ENCODE results near the gene CMIP.
A peak's percentile ranks its signal among the peaks of the same experiment; 100 is the strongest.

The CMIP gene

DNA sequence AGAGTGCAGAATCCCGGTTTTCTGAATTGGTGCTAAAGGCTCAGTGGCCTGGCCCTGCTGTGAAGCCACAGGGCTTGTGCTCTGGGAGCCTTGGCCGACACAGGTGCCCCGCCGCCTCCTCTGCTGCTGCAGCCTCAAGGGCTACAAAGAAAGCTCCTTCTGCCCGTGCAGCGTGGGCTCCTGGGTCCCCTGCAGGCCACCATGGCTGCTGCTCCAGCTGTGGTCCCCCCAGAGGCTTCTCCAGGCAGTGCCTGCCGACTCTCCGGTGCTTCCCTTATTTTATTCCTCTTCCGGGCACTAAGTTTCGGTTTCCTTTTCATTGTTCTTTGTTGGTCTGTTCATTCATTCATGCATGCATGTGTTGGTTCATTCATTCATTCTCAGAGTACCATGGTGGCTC is 53.1 kb downstream of the CMIP start:
- no peak for DNase-seq

DNA sequence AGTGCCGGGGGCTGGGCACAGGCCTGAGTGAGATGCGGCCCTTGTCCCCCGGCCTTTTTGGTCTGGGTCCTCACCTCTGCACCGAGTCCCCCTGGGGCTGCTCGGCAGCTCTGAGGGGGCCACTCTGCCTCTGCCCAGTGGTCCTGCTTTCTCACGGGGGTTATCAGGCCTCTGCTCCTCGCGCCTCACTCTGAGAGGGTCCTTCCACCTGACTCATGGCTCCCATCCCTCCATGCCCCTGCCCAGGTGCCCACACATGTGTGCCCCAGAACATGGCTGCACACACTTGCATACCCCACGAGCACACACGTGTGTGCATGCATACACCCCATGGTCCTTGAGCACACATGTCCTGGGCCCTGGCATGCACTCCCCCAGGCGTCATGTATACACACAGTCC is 53.7 kb downstream of the CMIP start:
- no peak for DNase-seq

DNA sequence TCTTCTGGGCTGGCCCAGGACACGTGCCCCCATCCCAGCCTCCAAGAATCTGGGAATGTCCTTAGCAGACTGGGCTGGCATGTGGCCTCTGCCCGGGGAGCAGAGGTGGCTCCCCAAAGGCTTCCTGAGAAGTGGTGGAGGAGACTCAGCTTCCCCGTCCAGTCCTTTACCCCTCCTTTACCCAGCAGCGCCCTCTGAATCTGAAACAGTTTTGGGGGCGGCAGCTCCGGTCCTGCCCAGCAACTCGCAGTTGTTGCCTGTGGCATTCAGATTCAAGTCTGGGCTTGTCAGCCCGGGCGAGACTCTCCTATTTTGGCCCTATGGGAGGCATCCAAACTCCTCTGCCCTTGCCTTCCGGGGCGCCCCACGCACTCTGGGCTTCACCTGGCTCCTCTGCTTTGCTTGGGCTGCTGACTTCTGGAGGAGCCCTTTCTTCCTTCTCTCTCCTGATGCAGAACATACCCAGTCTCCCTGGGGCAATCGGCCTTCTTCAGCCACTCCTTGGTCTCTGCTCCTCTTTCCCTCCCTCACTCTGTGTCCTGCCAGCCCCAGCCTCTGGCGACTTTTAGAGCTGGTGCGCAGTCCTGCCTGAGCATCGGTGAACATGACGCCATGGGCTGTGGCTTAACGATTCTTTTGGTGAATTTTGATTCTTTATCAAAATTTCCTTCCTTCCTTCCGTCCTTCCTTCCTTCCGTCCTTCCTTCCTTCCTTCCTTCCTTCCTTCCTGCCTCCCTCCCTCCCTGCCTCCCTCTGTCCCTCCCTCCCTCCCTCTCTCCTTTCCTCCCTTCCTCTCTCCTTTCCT is 55.2 kb downstream of the CMIP start:
- DNase-seq, result no peak

DNA sequence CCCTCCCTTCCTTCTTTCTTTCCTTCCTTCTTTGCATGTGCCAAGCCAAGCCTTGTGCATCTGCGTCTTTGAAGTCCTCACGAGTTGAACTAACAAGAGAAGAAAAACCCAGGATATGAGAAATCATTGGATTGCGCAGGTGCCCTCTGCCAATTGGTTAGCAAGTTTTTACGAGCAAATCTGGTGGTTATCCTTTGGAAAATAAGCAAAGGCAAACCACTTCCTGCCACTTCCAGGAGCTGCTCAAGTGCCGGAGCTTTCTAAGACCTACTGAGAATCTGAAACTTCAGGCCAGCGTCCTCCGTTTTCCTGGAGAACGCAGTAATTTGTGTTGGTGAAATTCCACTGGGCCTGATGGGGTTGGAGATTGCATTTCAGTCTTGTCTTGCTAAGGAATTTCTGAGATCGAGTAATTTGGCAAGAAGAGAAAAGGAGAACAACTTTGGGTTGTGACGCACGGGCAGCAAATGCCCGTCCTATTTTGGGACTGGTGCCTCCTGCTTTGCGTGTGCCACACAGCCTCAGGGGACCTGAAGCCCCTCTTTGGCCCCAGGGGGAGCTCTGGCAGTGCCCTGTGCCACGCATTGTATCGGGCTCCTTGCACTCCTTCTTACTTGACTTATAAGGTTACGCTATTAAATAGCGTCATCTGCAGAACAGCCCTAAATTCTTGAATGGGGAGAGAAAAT is 56.4 kb downstream of the CMIP start:
- DNase-seq, result no peak

DNA sequence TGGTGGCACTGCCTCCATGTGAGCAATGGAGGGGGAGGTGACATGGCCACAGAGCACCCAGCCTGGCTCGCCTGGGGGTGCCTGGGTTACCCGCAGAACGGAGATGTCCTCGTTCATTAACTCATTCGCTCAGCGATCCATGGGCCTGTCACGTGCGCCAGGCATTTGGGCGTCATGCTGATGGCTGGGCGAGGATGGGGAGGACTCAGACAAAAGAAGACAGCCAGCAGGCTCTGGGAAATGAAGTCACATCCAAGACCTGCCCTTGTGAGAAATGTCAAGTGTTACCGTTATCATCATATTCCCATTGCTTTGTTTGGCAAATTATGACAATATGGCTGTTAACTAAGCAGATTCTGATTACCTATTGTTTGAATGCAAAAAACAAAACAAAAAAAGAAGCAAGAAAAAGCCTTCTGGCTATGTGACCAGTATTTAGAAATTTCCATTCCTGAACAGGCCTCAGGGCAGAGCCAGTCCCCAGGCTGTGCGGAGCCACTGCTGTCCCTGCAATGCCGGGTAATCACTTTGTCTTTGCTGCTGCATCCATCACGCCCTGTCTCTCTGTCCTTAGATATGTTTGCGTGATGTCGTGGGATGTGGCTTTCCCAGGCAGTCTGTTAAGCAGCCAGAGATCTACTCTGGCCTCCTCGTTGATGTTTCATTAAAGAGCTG is 57.9 kb downstream of the CMIP start:
- no peak for DNase-seq

DNA sequence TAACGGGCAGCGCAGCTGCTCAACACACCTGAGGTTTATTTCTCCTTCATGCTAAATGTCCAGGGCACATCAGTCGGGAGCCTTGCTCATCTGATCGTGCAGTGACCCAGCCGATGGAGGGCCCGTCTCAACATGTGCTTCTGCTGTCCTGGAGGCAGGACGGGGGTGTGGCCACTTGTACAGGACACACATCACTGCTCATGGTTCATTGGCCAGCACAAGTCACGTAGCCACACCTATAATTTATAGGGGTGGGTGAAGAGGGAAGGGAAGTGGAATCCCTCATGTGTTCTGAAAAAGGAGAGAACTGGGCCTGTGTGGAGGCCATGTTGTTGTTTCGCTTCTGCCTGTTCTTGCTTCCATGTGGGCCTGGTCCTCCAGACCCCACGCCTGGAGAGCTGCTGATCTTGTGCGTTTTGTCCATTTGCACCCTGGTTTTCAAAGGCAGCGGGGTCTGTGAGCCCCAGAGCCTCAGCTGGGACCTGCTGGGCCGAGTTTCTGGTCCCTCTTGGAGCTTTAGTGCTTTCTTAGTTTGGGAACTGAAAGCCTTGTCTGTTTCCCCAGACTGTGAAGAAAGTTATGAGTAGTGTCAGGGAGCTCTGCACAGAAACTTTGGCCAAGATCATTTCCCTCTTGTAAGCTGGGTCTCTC is 60.5 kb downstream of the CMIP start:
- no peak for DNase-seq

DNA sequence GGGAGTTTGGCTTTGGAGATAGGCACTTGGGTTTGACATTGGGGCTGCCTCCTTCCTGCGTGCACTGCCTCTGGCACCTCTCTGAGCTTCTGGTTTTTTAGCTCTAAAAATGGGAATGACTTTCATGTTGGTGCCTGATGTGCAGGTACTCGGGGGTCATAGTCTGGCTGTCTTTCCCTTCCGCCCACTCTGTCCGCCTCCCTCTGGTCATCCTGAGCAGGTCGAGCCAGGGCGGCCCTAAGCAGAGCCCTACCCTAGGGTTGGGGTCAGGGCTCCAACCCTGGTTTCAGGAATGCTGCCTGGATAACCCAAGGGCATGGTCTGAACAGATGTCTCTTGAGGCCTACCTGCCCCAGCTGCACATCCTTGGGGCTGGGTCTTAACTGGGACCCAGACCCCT is 64.8 kb downstream of the CMIP start:
- no peak for DNase-seq

DNA sequence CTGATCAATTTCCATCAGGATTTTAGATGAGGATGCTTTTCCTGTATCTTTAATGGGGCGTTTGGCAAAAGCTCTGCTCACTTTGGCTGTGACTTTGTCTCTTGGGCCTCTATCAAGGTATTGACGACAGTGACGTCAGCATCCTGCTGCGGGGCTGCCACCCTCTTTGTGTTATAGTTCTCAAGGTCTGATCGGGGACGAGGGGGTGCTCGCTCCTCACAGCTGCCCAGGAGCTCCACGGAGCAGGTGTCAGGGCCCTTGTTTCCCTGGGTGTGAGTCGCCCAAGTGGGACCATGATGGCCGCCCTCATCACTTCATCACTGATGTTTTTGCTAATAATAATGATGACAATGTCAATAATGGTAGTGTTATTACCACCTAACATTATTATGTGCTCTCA is 65.4 kb downstream of the CMIP start:
- no peak for DNase-seq

DNA sequence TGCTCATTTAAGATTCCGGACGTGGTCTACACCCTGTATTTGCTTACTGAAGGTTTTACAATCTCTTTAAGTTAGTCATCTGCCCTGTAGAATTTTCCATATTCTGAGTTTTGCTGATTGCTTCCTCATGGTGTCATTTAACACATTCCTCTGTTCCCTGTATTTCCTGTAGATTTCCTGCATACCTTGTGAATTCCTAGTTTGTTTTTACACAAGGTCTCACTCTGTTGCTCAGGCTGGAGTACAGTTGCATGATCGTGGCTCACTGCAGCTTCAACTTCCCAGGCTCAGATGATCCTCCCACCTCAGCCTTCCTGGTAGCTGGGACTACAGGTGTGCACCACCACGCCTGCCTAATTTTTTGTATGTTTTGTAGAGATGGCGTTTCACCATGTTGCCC is 66.8 kb downstream of the CMIP start:
- no peak for DNase-seq

DNA sequence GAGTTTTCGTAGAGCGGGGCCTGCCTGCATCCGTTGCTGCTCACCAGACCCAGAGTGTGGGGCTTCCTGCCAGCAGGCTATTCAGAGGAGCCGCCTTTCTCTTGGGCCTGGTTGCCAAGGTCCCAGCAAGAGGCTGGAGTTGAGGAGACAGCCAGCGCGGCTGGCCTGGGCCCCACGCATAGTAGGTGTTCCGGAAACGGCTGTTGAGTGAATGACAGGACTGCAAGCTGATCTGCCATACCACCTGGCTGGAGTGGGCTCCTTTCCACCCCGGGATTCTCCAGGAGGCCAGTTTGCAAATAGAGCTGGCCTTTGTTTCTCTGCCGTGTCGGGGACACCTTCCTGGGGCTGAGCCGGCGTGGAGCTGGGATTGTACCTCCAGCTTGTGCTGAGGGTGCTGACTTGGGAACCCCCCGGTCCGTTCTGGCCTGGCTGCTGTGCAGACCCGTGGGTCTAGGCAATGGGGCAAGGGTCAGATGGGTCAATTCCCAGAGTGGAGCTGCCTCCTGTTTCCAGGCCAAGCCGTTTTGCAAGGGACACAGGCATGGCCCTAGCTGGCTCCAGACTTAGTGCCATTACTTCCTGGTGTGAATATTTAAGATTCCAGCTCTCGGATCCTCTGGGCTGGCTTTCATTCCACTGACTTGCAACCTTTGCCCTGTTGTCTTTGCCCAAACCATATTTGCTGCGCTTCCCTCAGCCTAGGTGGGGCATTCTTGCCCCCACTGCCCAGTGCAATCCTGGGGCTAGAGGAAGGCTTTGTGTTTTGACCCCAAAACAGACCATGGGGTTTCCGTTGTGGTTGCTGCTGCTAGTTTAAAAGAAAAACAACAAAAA is 68.8 kb downstream of the CMIP start:
- DNase-seq, result no peak

DNA sequence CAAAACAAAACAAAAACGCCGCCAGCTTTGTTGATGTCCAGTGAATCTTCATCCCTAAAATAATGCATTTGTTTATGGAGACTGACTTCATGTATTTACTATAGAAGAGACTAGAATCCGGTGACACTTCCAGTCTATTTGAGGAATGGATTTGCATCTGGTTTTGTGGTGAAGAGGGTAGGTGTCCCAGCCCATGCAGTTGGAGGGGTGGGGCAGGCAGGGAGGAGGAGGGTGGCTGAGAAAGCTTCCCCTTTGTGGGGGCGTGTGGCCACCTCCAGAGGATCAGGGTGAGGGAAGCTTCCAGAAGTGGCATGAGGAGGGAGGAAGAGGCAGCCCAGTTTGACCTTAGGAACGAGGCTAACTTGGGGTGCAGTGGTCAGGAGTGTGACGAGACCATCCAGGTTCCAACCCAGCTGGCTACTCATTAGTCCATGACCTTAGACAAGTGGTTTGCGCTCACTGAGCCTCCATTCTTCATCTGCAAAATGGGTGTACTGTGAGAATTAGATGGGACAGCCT is 69.5 kb downstream of the CMIP start:
- DNase-seq, result no peak

DNA sequence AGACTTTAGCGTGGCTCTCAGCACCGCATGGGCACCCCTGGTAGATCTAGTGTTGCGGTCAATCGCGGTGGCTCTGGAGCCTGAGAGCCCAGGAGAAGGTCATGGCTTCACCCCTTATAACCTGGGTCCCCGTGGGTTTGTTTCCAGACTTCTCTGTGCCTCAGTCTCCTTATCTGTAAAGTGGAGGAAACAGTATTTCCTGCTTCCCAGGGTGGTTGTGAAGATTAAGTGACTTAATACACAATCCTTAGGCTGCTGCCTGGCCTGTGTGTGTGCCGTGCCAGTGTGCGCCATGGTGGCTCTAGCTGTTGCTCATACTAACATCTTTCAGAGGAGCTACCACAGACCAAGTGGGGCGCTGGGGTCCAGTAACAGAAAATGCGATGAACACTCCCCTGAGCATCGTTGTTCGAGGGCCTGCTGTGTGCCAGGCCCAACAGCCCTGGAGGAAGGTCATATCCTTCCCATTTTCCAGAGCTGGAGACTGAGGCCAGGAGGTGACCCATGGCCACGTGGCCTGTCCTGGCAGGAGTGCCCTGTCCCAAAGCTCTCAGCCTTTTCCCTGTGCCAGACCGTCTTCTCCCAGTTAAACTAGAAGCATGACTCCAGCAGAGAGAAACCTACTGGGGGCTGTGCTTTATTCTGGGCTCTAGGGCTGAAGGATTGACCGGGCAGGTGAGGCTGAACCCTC is 70.1 kb downstream of the CMIP start:
- DNase-seq, result no peak

DNA sequence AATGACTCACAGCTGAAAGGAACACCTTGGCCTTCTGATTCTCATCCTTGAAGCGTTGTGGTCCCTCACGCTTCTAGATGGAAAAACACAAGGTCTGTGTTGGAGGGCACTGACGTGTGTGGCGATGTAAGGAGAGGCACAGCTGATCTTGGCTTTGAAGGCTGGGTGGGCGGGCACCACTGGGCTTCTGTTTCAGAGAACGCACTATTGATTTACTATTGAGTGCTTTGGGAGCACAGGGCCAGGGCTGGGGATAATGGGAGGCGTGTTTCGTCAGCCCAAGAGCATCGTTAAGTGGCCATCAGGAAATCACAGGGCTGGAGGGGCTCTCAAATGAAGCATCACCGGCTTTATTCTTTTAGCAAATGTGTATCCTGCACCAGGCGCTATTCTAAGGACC is 70.7 kb downstream of the CMIP start:
- peak; percentile 44 to 63 for DNase-seq

DNA sequence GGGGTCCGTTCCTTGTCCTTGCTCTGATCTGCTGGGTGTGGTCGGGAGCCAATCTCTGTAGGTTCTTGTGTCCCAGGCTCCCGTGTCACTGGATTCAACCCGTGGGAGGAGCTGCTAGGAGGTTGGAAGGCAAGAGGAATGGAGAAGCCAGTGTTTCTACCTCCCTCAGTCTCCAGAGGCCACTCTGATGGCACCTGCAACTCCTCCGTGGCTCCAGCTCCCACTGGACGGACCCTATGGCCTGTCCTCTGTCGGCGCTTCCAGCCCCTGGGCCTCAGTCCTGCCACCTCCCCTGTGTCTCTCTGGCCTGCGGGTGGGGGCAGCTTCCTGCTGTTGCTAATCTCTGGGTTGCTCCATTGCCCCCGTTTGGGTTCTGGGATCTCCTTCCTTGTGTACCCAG is 71.1 kb downstream of the CMIP start:
- DNase-seq, result no peak

DNA sequence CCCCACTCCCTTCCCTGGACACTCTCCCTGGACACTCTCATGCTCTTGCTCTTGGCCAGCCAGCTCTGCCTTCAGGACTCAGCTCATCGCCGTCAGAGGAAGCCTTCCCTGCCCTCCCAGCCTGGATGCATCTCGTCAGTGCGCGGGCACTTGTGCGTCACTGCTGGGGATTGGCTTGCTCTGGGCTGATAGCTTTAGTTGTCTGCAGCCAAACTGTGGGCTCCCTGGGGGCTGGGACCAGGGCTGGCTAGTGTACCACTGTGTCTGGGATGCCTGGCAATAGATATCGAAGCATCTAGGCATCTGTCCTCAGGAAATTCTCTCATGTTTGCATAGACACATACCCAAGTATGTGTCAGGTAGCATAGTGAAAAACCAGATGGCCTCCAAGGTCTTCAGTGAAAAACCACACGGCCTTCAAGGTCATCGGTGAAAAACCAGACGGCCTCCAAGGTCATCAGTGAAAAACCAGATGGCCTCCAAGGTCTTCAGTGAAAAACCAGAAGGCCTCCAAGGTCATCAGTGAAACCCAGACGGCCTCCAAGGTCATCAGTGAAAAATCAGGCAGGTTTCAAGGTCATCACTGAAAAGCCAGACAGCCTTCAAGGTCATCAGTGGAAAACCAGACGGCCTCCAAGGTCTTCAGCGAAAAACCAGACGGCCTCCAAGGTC is 72.0 kb downstream of the CMIP start:
- no peak for DNase-seq

DNA sequence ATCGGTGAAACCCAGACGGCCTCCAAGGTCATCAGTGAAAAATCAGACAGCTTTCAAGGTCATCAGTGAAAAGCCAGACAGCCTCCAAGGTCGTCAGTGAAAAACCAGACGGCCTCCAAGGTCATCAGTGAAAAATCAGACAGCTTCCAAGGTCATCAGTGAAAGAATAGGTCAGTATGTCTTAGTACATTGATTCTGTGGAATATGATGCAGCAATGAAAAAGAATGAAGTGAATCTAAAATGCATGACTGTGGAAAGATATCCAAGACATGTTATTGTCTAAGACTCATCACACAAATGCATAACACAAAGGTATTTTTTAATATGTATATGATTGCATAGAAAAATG is 72.5 kb downstream of the CMIP start:
- no peak for DNase-seq

DNA sequence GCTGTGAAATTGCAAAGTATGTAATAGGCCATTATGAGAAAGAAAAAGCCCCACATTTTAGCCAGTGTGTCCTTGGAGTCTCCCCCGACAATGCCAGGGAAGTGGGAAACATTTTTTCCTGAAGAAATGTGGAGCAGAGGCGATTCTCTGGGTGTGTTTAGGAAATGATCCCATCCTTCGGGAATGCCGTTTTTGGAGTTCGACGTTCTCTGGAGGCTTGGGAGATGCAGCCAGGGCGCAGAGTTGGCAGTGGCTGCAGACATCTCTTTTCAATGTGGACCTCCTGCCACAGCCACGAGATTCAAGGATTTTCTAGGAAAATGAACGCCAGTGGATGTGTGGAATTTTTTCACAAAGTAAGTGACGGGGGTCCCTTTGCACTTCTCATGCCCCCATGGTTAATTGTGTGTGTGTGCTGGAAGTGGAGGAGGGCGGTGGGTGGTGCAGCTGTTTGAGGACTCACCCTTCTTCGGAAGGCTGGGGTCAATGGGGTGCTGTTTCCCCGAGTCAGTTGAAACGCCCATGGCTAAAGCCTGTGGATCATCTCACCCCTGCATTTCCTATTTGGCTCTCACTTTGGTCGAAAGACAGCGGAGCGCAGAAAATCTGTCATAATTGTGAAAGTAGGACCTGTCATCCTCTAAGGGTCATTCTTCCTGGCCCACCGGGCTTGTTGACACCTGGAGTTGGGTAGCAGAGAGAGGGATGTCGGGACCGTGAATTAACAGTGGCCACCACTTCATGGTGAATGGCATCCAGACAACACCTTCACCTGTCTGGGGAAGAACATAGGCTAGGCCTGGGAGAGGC is 73.2 kb downstream of the CMIP start:
- no peak for DNase-seq

DNA sequence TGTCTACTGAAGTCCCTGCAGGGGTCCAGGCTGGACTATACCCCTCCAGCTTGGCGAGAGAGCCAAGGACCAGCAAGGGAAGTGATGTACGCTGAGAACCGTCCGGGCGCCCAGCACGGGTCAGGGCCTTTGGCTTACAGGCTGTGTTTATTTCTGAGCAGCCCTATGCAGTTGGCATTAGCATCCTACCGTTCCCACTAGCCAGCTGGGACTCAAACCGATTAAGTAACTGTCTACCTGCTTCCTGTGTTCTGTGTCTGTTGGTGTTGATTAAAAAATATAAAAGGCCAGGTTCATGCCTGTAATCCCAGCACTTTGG is 73.8 kb downstream of the CMIP start:
- no peak for DNase-seq

DNA sequence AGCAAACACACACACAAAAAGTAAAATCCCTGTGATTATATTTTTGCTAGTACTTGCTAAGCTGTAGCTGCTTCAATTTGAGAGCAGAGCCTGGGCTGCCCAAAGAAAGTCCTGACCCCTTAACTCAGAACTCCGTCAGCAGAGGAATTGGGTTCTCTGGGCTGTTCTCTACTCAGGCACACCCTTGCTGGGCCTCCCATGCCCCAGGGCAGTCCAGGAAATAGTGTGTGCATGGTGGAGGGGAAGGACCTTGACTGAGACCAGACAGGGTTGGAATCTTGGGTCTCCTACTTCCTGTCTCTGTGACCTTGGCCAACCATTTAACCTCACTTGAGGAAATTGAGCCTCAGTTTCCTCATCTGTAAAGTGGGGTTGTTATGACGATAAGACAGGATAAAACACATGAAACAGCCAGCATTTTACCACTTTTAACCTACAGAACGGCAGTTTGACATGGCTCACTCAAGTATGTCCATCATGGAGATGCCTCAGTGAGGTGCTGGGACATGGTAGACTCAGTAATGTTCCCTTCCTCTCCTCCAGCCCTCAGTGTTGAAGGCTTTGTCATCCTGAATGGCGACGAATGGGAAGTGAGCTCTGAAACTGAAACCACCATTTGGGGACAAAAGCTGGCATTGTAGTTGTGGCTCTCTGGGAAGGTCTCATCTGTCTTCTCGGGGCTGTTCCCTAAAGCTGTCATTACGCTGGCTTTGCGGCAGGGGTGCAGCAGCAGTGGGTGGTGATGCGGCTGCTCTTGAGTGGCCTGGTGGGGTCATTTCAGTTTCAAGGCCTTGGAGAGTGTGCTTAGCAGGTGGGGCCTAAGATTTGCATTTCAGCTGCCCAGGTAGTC is 74.9 kb downstream of the CMIP start:
- DNase-seq, result no peak

DNA sequence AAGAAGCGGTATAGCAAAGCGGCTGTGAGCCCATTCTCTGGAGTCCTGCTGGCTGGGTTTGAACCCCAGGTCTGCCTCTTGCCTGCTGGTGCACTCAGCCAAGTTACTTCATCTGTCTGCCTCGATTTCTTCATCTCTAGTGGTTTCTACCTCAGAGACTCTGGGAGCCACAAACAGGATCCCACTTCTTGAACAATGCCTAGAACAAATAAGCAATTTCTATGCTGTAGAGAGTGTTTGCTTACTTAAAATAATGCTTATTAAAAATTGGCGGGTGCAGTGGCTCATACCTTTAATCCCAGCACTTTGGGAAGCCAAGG is 75.5 kb downstream of the CMIP start:
- DNase-seq, result no peak

Data from SHP77 (cell line).